ENCODE measurements around the gene LRRC75A. TPM values are rescaled to one million over a fixed set of nuclear protein-coding genes. Genes with fewer than 3 reads are reported as not detected.

LRRC75A gene
- total and polyA plus RNA-seq, 11 donors, result 0.37 to 2.5 (median 0.85) TPM

GRCh38 chr17:16483021-16483645, 8.9 kb downstream of the LRRC75A start:
- DNase-seq (no peak), ATAC-seq (no peak)
- Histone ChIP-seq H3K4me3 (no peak overlapping the region), H3K27me3 (no peaks in the 10 kb centered on the region), H3K27ac (no peak overlapping the region), H3K4me1 (peaks cover 3 to 27% (median 18%) of the 10 kb centered on the region in 12 donors), H3K9me3 (no peaks in the 10 kb centered on the region), H3K36me3 (no peaks in the 10 kb centered on the region)
- WGBS, 4 donors, result 89 to 95% (median 95%) methylated on average over 6 to 8 of the region's 8 CpGs
- intact Hi-C loops (cut with DNase I), result no loop called here
- TF ChIP-seq POLR2A (IDR thresholded peaks at IDR 0.05), result no peak
- TF ChIP-seq, protein P1, sequence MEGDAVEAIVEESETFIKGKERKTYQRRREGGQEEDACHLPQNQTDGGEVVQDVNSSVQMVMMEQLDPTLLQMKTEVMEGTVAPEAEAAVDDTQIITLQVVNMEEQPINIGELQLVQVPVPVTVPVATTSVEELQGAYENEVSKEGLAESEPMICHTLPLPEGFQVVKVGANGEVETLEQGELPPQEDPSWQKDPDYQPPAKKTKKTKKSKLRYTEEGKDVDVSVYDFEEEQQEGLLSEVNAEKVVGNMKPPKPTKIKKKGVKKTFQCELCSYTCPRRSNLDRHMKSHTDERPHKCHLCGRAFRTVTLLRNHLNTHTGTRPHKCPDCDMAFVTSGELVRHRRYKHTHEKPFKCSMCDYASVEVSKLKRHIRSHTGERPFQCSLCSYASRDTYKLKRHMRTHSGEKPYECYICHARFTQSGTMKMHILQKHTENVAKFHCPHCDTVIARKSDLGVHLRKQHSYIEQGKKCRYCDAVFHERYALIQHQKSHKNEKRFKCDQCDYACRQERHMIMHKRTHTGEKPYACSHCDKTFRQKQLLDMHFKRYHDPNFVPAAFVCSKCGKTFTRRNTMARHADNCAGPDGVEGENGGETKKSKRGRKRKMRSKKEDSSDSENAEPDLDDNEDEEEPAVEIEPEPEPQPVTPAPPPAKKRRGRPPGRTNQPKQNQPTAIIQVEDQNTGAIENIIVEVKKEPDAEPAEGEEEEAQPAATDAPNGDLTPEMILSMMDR (IDR thresholded peaks at IDR 0.05), result no peak

DNA sequence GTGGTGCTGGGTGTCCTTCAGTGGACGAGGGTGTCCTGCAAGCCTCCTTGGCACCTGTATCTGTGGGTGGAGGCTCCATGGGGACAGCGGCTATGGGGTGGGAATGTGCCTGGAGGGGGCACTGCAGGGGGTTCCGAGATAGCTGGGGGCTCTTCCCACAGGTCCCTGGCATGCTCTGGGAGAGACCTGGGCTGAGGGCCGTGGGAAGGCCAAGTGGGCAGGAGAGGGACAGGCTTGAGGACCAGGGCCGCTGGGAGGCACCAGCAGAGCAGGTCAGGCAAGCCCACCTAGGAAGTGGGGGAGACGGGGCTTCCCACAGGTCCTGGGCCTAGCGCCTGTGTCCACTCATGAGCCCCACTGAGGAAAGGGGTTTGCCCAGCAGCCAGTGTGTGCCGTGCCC, 9.7 kb downstream of the LRRC75A start:
- ATAC-seq, result no peak

DNA sequence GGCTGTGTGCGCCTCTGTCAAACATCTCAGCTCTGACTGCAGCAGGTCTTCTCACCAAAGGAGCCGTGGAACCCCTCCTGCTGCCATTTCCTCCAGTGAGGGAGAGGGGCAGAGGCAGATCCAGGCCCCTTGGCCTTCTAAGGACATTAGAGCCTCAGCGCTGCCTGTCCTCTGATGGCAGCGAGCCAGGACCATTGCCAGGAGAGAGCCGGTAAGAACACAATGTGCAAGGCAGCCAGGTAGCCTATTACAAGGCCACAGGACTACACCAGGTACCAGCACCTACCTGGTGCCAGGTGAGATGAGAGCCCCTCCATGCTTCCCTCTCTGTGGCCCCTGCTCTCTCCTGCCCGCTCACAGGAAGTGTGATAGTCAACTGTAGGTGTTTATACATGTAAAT, 11.0 kb downstream of the LRRC75A start:
- Histone ChIP-seq H3K4me3 (no peak overlapping the region), H3K27me3 (no peaks in the 10 kb centered on the region), H3K9me3 (no peaks in the 10 kb centered on the region), H3K4me1 (peaks cover 0 to 23% (median 10%) of the 10 kb centered on the region in 12 donors), H3K36me3 (no peaks in the 10 kb centered on the region), H3K27ac (no peak overlapping the region)
- WGBS, 4 donors, result 77 to 92% (median 83%) methylated on average over 6 of the region's 6 CpGs
- no peak for DNase-seq
- no peak for TF ChIP-seq POLR2A (IDR thresholded peaks at IDR 0.05)
- intact Hi-C loops (cut with DNase I), result no loop called here
- ATAC-seq, result no peak

More for the DNA sequence above, 9.7 kb downstream of the LRRC75A start:
- no peak overlapping the region for H3K27ac ChIP-seq
- H3K4me1 ChIP-seq, result peaks cover 3 to 31% (median 18%) of the 10 kb centered on the region in 12 donors
- no peaks in the 10 kb centered on the region for H3K36me3 ChIP-seq
- H3K9me3 ChIP-seq, result no peaks in the 10 kb centered on the region
- H3K27me3 ChIP-seq, result no peaks in the 10 kb centered on the region
- DNase-seq, result no peak
- intact Hi-C loops (cut with DNase I), result no loop called here
- no peak overlapping the region for H3K4me3 ChIP-seq
- 93 to 95% (median 94%) methylated on average over 7 to 8 of the region's 8 CpGs for WGBS, 4 donors
- no peak for TF ChIP-seq POLR2A (IDR thresholded peaks at IDR 0.05)
- TF ChIP-seq, protein P1 (IDR thresholded peaks at IDR 0.05), result no peak

- TF ChIP-seq, protein P1 (IDR thresholded peaks at IDR 0.05), result no peak
- no peak for TF ChIP-seq POLR2A (IDR thresholded peaks at IDR 0.05)
- Histone ChIP-seq H3K27me3 (no peaks in the 10 kb centered on the region), H3K4me1 (peaks cover 0 to 12% (median 4%) of the 10 kb centered on the region in 12 donors), H3K4me3 (no peak overlapping the region), H3K27ac (no peak overlapping the region), H3K36me3 (no peaks in the 10 kb centered on the region), H3K9me3 (no peaks in the 10 kb centered on the region)
- no peak for DNase-seq
- ATAC-seq, result no peak
- 96 to 100% (median 99%) methylated on average over 2 of the region's 2 CpGs for WGBS, 4 donors
- intact Hi-C loops (cut with DNase I), result no loop called here
These were observed 12.7 kb downstream of the LRRC75A start for GRCh38 chr17:16479264-16479663.

DNA sequence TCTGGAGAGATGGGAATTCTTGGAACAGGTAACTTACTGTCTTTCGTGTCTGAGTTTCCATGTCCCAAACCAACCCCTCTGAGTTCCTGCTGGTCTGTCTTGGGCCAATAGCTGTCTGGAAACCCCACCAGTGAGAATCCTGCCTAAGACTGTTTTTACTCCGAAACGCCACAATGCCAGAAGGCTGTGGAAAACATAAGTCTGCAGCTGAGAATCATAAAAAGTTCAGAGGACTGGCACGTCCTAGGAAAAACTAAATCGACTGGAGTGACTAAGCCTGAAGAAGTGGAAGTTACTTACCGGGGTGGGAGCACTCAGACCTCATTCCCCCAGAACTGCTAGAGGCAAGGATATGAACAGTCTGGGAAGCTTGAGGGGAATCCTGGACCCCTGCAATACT, 13.3 kb downstream of the LRRC75A start:
- H3K4me1 ChIP-seq, result peaks cover 0 to 12% (median 4%) of the 10 kb centered on the region in 12 donors

More for the DNA sequence above, 13.3 kb downstream of the LRRC75A start:
- Histone ChIP-seq H3K9me3 (no peaks in the 10 kb centered on the region), H3K36me3 (no peaks in the 10 kb centered on the region), H3K4me3 (no peak overlapping the region), H3K27me3 (no peaks in the 10 kb centered on the region), H3K27ac (no peak overlapping the region)
- intact Hi-C loops (cut with DNase I), result no loop called here
- 92 to 96% (median 94%) methylated on average over 6 of the region's 6 CpGs for WGBS, 4 donors
- DNase-seq (no peak), ATAC-seq (no peak)
- TF ChIP-seq, protein P1 (IDR thresholded peaks at IDR 0.05), result no peak
- no peak for TF ChIP-seq POLR2A (IDR thresholded peaks at IDR 0.05)

All from heart left ventricle (tissue), 16 donors.